SIG-M5 treated with dmso at 0.1 percent for 504 hours (cell line): ENCODE data around the gene NSL1.
A peak's percentile ranks its signal among the peaks of the same experiment; 100 is the strongest.

ENCODE experiments used
- DNase-seq: peaks from one replicate; lab custom pipeline; 2025; ENCODE audit not compliant: unreplicated experiment; lab: John Stamatoyannopoulos, UW

The NSL1 gene

GRCh38 chr1:212687811-212688210 is 103.8 kb downstream of the NSL1 start:
- DNase-seq, result no peak

GRCh38 chr1:212686591-212686990 is 105.0 kb downstream of the NSL1 start:
- no peak for DNase-seq

- DNase-seq, result no peak
Observed at GRCh38 chr1:212686069-212686468, 105.5 kb downstream of the NSL1 start.

GRCh38 chr1:212685429-212685828 is 106.1 kb downstream of the NSL1 start:
- DNase-seq, result no peak

- no peak for DNase-seq
Observed at GRCh38 chr1:212684521-212685090, 107.0 kb downstream of the NSL1 start.

- no peak for DNase-seq
Observed at GRCh38 chr1:212684076-212684475, 107.5 kb downstream of the NSL1 start.

- DNase-seq, result peak; percentile 75
Observed at GRCh38 chr1:212683357-212683722, 108.2 kb downstream of the NSL1 start.

GRCh38 chr1:212680680-212681389 is 110.7 kb downstream of the NSL1 start:
- DNase-seq, result no peak

GRCh38 chr1:212678456-212679410 is 112.8 kb downstream of the NSL1 start:
- DNase-seq, result peak; percentile 91

- no peak for DNase-seq
Observed at GRCh38 chr1:212677573-212677972, 114.0 kb downstream of the NSL1 start.

GRCh38 chr1:212677136-212677535 is 114.4 kb downstream of the NSL1 start:
- no peak for DNase-seq
